Occipital lobe (tissue), 3 donors: ENCODE data around the gene RGS7BP. TPM values are rescaled to one million over a fixed set of nuclear protein-coding genes. Genes with fewer than 3 reads are reported as not detected.
A peak's percentile ranks its signal among the peaks of the same experiment; 100 is the strongest.

Experiments
- DNase-seq: peaks from one replicate; lab custom pipeline; 2025; lab: John Stamatoyannopoulos, UW
- small RNA-seq: library from RNA; depleted of rRNA; stranded (forward); fragments of <200 nt; gene quantifications from one replicate; pipeline ENCODE3, GENCODE V24; 2014
- total RNA-seq: library from RNA; depleted of rRNA; stranded (reverse); fragments of >200 nt; gene quantifications from one replicate; pipeline ENCODE4 v1.2.3, GENCODE V29; 2014

Gene RGS7BP
- total RNA-seq, 1 donor from 2014 or later, result 17.6 TPM

- DNase-seq, result peak; percentile 24
Observed at GRCh38 chr5:64632251-64632650, 126.4 kb downstream of the RGS7BP start.

GRCh38 chr5:64634997-64635686 lies 129.3 kb downstream of the RGS7BP start:
- DNase-seq, result no peak

GRCh38 chr5:64637144-64637543 lies 131.3 kb downstream of the RGS7BP start:
- DNase-seq, result no peak

- DNase-seq, result no peak
Observed at GRCh38 chr5:64637837-64638443, 132.1 kb downstream of the RGS7BP start.

GRCh38 chr5:64644831-64645230 lies 139.0 kb downstream of the RGS7BP start:
- DNase-seq, result no peak

- no peak for DNase-seq
Observed at GRCh38 chr5:64646169-64646568, 140.4 kb downstream of the RGS7BP start.

- no peak for DNase-seq
Observed at GRCh38 chr5:64649512-64649911, 143.7 kb downstream of the RGS7BP start.

- DNase-seq, result no peak
Observed at GRCh38 chr5:64653766-64654560, 148.1 kb downstream of the RGS7BP start.

- no peak for DNase-seq
Observed at GRCh38 chr5:64654561-64654938, 148.7 kb downstream of the RGS7BP start.

GRCh38 chr5:64655596-64655995 lies 149.8 kb downstream of the RGS7BP start:
- DNase-seq, result no peak

GRCh38 chr5:64659289-64659688 lies 153.5 kb downstream of the RGS7BP start:
- no peak for DNase-seq

Small RNAs within 50 kb of the gene (small RNA-seq; reads per million reads assigned to genes)
- not detected for gene RN7SL169P
- gene RNU6-294P, result not detected

Other genes with a start within 250 kb of the RGS7BP start
- gene SHISAL2B, start 184.5 kb downstream of the RGS7BP start, total RNA-seq, result not detected